K562 (cell line): ENCODE data around the gene SLC28A1.

Experiments
- TF ChIP-seq, protein P1 (sequence below): sonication (generic); formaldehyde crosslinking; IDR thresholded peaks from 2 replicates; pipeline ENCODE4 v1.9.0; 2022; ENCODE audit warnings: mild to moderate bottlenecking, missing genetic modification reagents
- TF ChIP-seq, protein P2 (sequence below): fragments of 450-650 bp; formaldehyde crosslinking; IDR thresholded peaks from 2 replicates; pipeline ENCODE4 v1.4.0; 2020; ENCODE audit warnings: mild to moderate bottlenecking, moderate library complexity

DNA sequence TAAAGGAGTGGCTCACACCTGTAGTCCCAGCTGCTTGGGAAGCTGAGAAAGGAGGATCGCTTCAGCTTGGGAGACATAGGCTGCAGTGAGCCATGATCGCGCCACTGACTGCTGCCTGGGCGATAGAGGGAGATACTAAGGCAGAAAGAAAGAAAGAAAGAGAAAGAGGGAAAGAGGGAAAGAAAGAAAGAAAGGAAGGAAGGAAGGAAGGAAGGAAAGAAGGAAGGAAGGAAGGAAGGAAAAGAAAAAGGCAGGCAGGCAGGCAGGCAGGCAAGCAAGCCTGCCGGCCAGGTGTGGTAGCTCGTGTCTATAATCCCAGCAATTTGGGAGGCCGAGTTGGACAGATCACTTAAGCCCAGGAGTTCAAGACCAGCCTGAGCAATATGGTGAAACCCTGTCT is 15.3 kb downstream of the SLC28A1 start:
- TF ChIP-seq, protein P1, sequence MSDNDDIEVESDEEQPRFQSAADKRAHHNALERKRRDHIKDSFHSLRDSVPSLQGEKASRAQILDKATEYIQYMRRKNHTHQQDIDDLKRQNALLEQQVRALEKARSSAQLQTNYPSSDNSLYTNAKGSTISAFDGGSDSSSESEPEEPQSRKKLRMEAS = no peak
- TF ChIP-seq, protein P2, sequence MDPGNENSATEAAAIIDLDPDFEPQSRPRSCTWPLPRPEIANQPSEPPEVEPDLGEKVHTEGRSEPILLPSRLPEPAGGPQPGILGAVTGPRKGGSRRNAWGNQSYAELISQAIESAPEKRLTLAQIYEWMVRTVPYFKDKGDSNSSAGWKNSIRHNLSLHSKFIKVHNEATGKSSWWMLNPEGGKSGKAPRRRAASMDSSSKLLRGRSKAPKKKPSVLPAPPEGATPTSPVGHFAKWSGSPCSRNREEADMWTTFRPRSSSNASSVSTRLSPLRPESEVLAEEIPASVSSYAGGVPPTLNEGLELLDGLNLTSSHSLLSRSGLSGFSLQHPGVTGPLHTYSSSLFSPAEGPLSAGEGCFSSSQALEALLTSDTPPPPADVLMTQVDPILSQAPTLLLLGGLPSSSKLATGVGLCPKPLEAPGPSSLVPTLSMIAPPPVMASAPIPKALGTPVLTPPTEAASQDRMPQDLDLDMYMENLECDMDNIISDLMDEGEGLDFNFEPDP (CRISPR knock-in tag) = no peak
